ENCODE measurements around the gene PAQR6. TPM values are rescaled to one million over a fixed set of nuclear protein-coding genes. Genes with fewer than 3 reads are reported as not detected.

The PAQR6 gene
- total and polyA plus RNA-seq, 2 of the 4 experiments (the other 2 are of a cell fraction): under 0.01 to 0.67 TPM

- no peak for ATAC-seq (ENCODE audit: low read depth)
- Histone ChIP-seq H4K91ac (ENCODE audit: insufficient read depth, low read depth, low read length) (no peak overlapping the region), H2AK9ac (replicated peaks; ENCODE audit: low read depth, low read length, poor library complexity) (peak overlapping the region; percentile 58), H4K20me1 (ENCODE audit: insufficient read depth, low read length) (peaks cover 7% of the 10 kb centered on the region), H2AK5ac (ENCODE audit: low read depth, low read length) (no peak overlapping the region), H2BK5ac (ENCODE audit: low read depth, low read length, poor library complexity, severe bottlenecking) (no peak overlapping the region), H2BK120ac (ENCODE audit: low read depth, low read length) (no peak overlapping the region), H3K4me1 (ENCODE audit: control insufficient read depth, insufficient read depth, low read length) (peaks cover 8% of the 10 kb centered on the region), H3K4ac (ENCODE audit: low read depth, low read length) (no peak overlapping the region), H3K9me1 (ENCODE audit: insufficient read depth, low read length) (peaks cover 5% of the 10 kb centered on the region), H3K9me3 (ENCODE audit: control insufficient read depth, insufficient read depth, low read length) (no peaks in the 10 kb centered on the region), H3K4me2 (ENCODE audit: low read depth, low read length) (no peak overlapping the region), H3K56ac (ENCODE audit: extremely low read depth, insufficient read depth, low read length) (no peak overlapping the region), H4K8ac (ENCODE audit: low read depth in 2 of 2, low read length in 2 of 2) (no peak overlapping the region), H2BK15ac (ENCODE audit: low read depth, low read length) (no peak overlapping the region), H3K36me3 (ENCODE audit: control insufficient read depth, insufficient read depth, low read length) (peaks cover 10% of the 10 kb centered on the region; the same call in 1 of the 2 replicates), H3K14ac (replicated peaks; ENCODE audit: low read depth, low read length) (no peak overlapping the region), H3K9ac (ENCODE audit: low read depth, low read length) (no peak overlapping the region), H3K4me3 (ENCODE audit: insufficient read depth, low read depth, low read length) (no peak overlapping the region), H2BK20ac (ENCODE audit: low read depth, low read length) (no peak overlapping the region), H3K18ac (ENCODE audit: low read depth, low read length) (no peak overlapping the region), H3K23ac (ENCODE audit: low read depth, low read length) (no peak overlapping the region), H4K5ac (ENCODE audit: low read depth, low read length) (no peak overlapping the region), H2AFZ (replicated peaks; ENCODE audit: low read length, poor library complexity) (no peak overlapping the region), H3K79me1 (ENCODE audit: low read depth in 1 of 2, low read length in 2 of 2) (peaks cover 20 to 38% of the 10 kb centered on the region in 2 experiments; a peak in 3 of 4 replicates), H3K27me3 (ENCODE audit: control insufficient read depth, insufficient read depth, low read length) (no peaks in the 10 kb centered on the region), H3K27ac (ENCODE audit: insufficient read depth, low read length) (no peak overlapping the region)
- in situ Hi-C loops (cut with MboI; ENCODE audit: low sequenced_read_pairs) (no loop called here), intact Hi-C loops (cut with micrococcal nuclease) (no loop called here), dilution Hi-C loops (cut with HindIII; ENCODE audit: low sequenced_read_pairs, unreplicated experiment) (no loop called here)
- TF ChIP-seq RFX5 (IDR thresholded peaks at IDR 0.05; ENCODE audit: low read depth, low read length): no peak
- no peak for TF ChIP-seq MXI1 (IDR thresholded peaks at IDR 0.05; ENCODE audit: borderline replicate concordance, low read depth, low read length)
- TF ChIP-seq MAFK (IDR thresholded peaks at IDR 0.05; ENCODE audit: low read depth, low read length): no peak
- no peak for TF ChIP-seq BHLHE40 (IDR thresholded peaks at IDR 0.05; ENCODE audit: low read depth, low read length)
- TF ChIP-seq NFE2L2 (IDR thresholded peaks at IDR 0.05; ENCODE audit: low read depth, low read length): no peak
- no peak for TF ChIP-seq MAZ (IDR thresholded peaks at IDR 0.05; ENCODE audit: borderline replicate concordance, low read depth, low read length)
- TF ChIP-seq RAD21 (IDR thresholded peaks at IDR 0.05; ENCODE audit: low read length): no peak
- no TSS peak for BruUV-seq (replicated peaks)
- ChIA-PET POLR2A (ENCODE audit: unreplicated experiment) (no interaction called here), CTCF (no interaction called here)
- 95% methylated on average over 4 of the region's 8 CpGs; no CpG with 5 or more reads in 1 of the 2 experiments for WGBS, 2 experiments (ENCODE audit: extremely low coverage in 2 of 2, insufficient read length in 1 of 2)
- no peak for DNase-seq
Measured at GRCh38 chr1:156286061-156286460, 38.2 kb upstream of the PAQR6 start.
